Astrocyte (in vitro differentiated cells and primary cell): ENCODE measurements around the gene LRCOL1.

Experiments
- EZH2 ChIP-seq: IDR thresholded peaks from 2 replicates; pipeline ENCODE4 v1.6.1; 2012; ENCODE audit warnings: mild to moderate bottlenecking, low read length, inconsistent platforms; ENCODE audit not compliant: insufficient read depth
- TF ChIP-seq, protein P1 (sequence below): IDR thresholded peaks from 2 replicates; pipeline ENCODE4 v1.5.1; 2011; ENCODE audit warnings: low read depth, mild to moderate bottlenecking, inconsistent platforms, low read length, moderate library complexity; ENCODE audit not compliant: insufficient read depth

GRCh38 chr12:132658149-132658894, 47.9 kb upstream of the LRCOL1 start:
- TF ChIP-seq, protein P1, sequence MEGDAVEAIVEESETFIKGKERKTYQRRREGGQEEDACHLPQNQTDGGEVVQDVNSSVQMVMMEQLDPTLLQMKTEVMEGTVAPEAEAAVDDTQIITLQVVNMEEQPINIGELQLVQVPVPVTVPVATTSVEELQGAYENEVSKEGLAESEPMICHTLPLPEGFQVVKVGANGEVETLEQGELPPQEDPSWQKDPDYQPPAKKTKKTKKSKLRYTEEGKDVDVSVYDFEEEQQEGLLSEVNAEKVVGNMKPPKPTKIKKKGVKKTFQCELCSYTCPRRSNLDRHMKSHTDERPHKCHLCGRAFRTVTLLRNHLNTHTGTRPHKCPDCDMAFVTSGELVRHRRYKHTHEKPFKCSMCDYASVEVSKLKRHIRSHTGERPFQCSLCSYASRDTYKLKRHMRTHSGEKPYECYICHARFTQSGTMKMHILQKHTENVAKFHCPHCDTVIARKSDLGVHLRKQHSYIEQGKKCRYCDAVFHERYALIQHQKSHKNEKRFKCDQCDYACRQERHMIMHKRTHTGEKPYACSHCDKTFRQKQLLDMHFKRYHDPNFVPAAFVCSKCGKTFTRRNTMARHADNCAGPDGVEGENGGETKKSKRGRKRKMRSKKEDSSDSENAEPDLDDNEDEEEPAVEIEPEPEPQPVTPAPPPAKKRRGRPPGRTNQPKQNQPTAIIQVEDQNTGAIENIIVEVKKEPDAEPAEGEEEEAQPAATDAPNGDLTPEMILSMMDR = no peak
- no peak for TF ChIP-seq EZH2
